HEK293 (cell line): Measurements from ENCODE around the gene STK26.

ENCODE experiments used
- CTCF ChIA-PET: fragments of 350-600 bp; formaldehyde crosslinking; extraction: SDS; loops from one replicate; lab custom pipeline; 2021; ENCODE audit warnings: antibody characterized with exemption; lab: Yijun Ruan, JAX
- POLR2A ChIA-PET: fragments of 300-600 bp; formaldehyde crosslinking; extraction: SDS; loops from one replicate; lab custom pipeline; 2020; ENCODE audit warnings: antibody characterized with exemption, inconsistent platforms; lab: Yijun Ruan, JAX
- H3K27ac ChIP-seq: fragments of 200-500 bp; sonication (Bioruptor generic); 2 replicates; pipeline ENCODE4 v1.5.1; 2014; ENCODE audit warnings: low read depth, low read length, control low read depth, inconsistent platforms; ENCODE audit errors: extremely low read depth
- H3K36me3 ChIP-seq, 2 experiments: fragments of 200-500 bp in 1 of 2; sonication (Bioruptor generic) in 1 of 2; 1 replicate in 1 of 2; 2 replicates in 1 of 2; pipeline ENCODE4 v1.5.1; 2014 to 2017; ENCODE audit warnings: inconsistent platforms in 2 of 2, low read length in 2 of 2; ENCODE audit not compliant: control insufficient read depth in 2 of 2, insufficient read depth in 1 of 2
- H3K4me1 ChIP-seq: fragments of 200-500 bp; sonication (Bioruptor generic); 2 replicates; pipeline ENCODE4 v1.5.1; 2014; ENCODE audit warnings: mild to moderate bottlenecking, low read length, inconsistent platforms; ENCODE audit not compliant: control insufficient read depth, insufficient read depth
- H3K4me3 ChIP-seq: 2 replicates; pipeline ENCODE4 v1.5.1; 2011; ENCODE audit warnings: low read depth, mild to moderate bottlenecking, control low read depth, low read length, moderate library complexity
- H3K9me3 ChIP-seq: fragments of 200-500 bp; sonication (Bioruptor generic); 2 replicates; pipeline ENCODE4 v1.5.1; 2014; ENCODE audit warnings: low read depth, low read length, inconsistent platforms; ENCODE audit not compliant: control insufficient read depth, insufficient read depth
- KLF17 ChIP-seq: fragments of 450-650 bp; formaldehyde crosslinking; IDR thresholded peaks from 2 replicates; pipeline ENCODE4 v1.5.1; 2016; ENCODE audit warnings: missing biosample characterization, missing genetic modification characterization
- REST ChIP-seq: fragments of 450-650 bp; formaldehyde crosslinking; IDR thresholded peaks from 2 replicates; pipeline ENCODE4 v1.5.1; 2016; ENCODE audit warnings: missing biosample characterization, missing genetic modification characterization
- SALL2 ChIP-seq: fragments of 450-650 bp; formaldehyde crosslinking; IDR thresholded peaks from 2 replicates; pipeline ENCODE4 v1.5.0; 2017; ENCODE audit warnings: missing biosample characterization, mild to moderate bottlenecking, missing genetic modification characterization, borderline replicate concordance
- YY1 ChIP-seq: fragments of 450-650 bp; formaldehyde crosslinking; IDR thresholded peaks from 2 replicates; pipeline ENCODE4 v1.5.1; 2018; ENCODE audit warnings: missing biosample characterization, missing genetic modification characterization
- ZBTB26 ChIP-seq: fragments of 450-650 bp; formaldehyde crosslinking; optimal IDR thresholded peaks from 2 replicates; pipeline ENCODE3; 2016; ENCODE audit warnings: missing biosample characterization, mild to moderate bottlenecking, missing genetic modification characterization
- ZNF169 ChIP-seq: fragments of 450-650 bp; formaldehyde crosslinking; IDR thresholded peaks from 2 replicates; pipeline ENCODE4 v1.5.1; 2016; ENCODE audit warnings: missing biosample characterization, missing genetic modification characterization
- ZNF18 ChIP-seq: fragments of 450-650 bp; formaldehyde crosslinking; IDR thresholded peaks from 2 replicates; pipeline ENCODE4 v1.5.1; 2016; ENCODE audit warnings: missing biosample characterization, missing genetic modification characterization
- ZNF19 ChIP-seq: fragments of 450-650 bp; formaldehyde crosslinking; IDR thresholded peaks from 2 replicates; pipeline ENCODE4; 2016; ENCODE audit warnings: missing biosample characterization, missing genetic modification characterization, low read depth
- ZNF239 ChIP-seq: fragments of 450-650 bp; formaldehyde crosslinking; IDR thresholded peaks from 2 replicates; pipeline ENCODE4 v1.5.1; 2016; ENCODE audit warnings: missing biosample characterization, missing genetic modification characterization
- ZNF341 ChIP-seq: fragments of 450-650 bp; formaldehyde crosslinking; IDR thresholded peaks from 2 replicates; pipeline ENCODE4; 2016; ENCODE audit warnings: low read depth, missing biosample characterization, missing genetic modification characterization
- ZNF404 ChIP-seq: fragments of 450-650 bp; formaldehyde crosslinking; IDR thresholded peaks from 2 replicates; pipeline ENCODE4 v1.5.1; 2017; ENCODE audit warnings: missing biosample characterization, missing genetic modification characterization
- ZNF449 ChIP-seq: fragments of 450-650 bp; formaldehyde crosslinking; IDR thresholded peaks from 2 replicates; pipeline ENCODE4 v1.5.1; 2017; ENCODE audit warnings: missing biosample characterization, mild to moderate bottlenecking, missing genetic modification characterization, moderate library complexity
- ZNF510 ChIP-seq: fragments of 450-650 bp; formaldehyde crosslinking; IDR thresholded peaks from 2 replicates; pipeline ENCODE4 v1.5.1; 2018; ENCODE audit warnings: mild to moderate bottlenecking, missing genetic modification characterization, missing biosample characterization; ENCODE audit not compliant: insufficient replicate concordance
- ZNF558 ChIP-seq: fragments of 450-650 bp; formaldehyde crosslinking; IDR thresholded peaks from 2 replicates; pipeline ENCODE4 v1.5.1; 2016; ENCODE audit warnings: missing biosample characterization, missing genetic modification characterization
- ZNF610 ChIP-seq: fragments of 450-650 bp; formaldehyde crosslinking; IDR thresholded peaks from 2 replicates; pipeline ENCODE4 v1.5.1; 2016; ENCODE audit warnings: missing biosample characterization, missing genetic modification characterization, borderline replicate concordance
- ZNF621 ChIP-seq: fragments of 450-650 bp; formaldehyde crosslinking; IDR thresholded peaks from 2 replicates; pipeline ENCODE4 v1.5.1; 2017; ENCODE audit warnings: missing biosample characterization, missing genetic modification characterization
- ZNF624 ChIP-seq: fragments of 450-650 bp; formaldehyde crosslinking; IDR thresholded peaks from 2 replicates; pipeline ENCODE4 v1.5.1; 2017; ENCODE audit warnings: missing biosample characterization, missing genetic modification characterization
- ZNF692 ChIP-seq: fragments of 450-650 bp; formaldehyde crosslinking; IDR thresholded peaks from 2 replicates; pipeline ENCODE4 v1.5.1; 2016; ENCODE audit warnings: missing biosample characterization, missing genetic modification characterization
- ZNF701 ChIP-seq: fragments of 450-650 bp; formaldehyde crosslinking; IDR thresholded peaks from 2 replicates; pipeline ENCODE4 v1.5.1; 2016; ENCODE audit warnings: missing biosample characterization, missing genetic modification characterization
- ZNF777 ChIP-seq: fragments of 450-650 bp; formaldehyde crosslinking; IDR thresholded peaks from 2 replicates; pipeline ENCODE4 v1.5.1; 2017; ENCODE audit warnings: missing biosample characterization, missing genetic modification characterization, borderline replicate concordance
- ZNF785 ChIP-seq: fragments of 450-650 bp; formaldehyde crosslinking; IDR thresholded peaks from 2 replicates; pipeline ENCODE4 v1.5.1; 2016; ENCODE audit warnings: missing biosample characterization, missing genetic modification characterization

STK26 gene

GRCh38 chrX:132101206-132101605, 78.1 kb downstream of the STK26 start:
- Histone ChIP-seq H3K36me3 (no peaks in the 10 kb centered on the region), H3K4me3 (no peak overlapping the region), H3K4me1 (no peaks in the 10 kb centered on the region), H3K9me3 (no peaks in the 10 kb centered on the region), H3K27ac (no peak overlapping the region)
- CTCF ChIA-PET, result interaction anchor here (0.6 to 3.3 kb wide), 2 partner anchors 9 to 514 kb away, joined by 3 to 20 read pairs; no protein-coding TSS in a partner anchor
- TF ChIP-seq ZNF18 (tag by site-specific recombination), result no peak
- TF ChIP-seq ZNF449 (tag by site-specific recombination), result no peak
- TF ChIP-seq ZNF341, result no peak
- TF ChIP-seq ZNF558 (tag by site-specific recombination), result no peak
- TF ChIP-seq ZNF510, result no peak
- no peak for TF ChIP-seq ZBTB26 (tag by site-specific recombination)
- no peak for TF ChIP-seq ZNF692 (tag by site-specific recombination)
- no peak for TF ChIP-seq YY1 (tag by site-specific recombination)
- TF ChIP-seq REST (tag by site-specific recombination), result no peak
- no peak for TF ChIP-seq ZNF701 (tag by site-specific recombination)
- no peak for TF ChIP-seq ZNF19 (tag by site-specific recombination)
- TF ChIP-seq ZNF169 (tag by site-specific recombination), result no peak
- POLR2A ChIA-PET, result no interaction called here

GRCh38 chrX:132101799-132102198, 78.7 kb downstream of the STK26 start:
- ChIA-PET POLR2A (no interaction called here), CTCF (interaction anchor here (0.6 to 3.3 kb wide), 2 partner anchors 10 to 513 kb away, joined by 3 to 20 read pairs; no protein-coding TSS in a partner anchor)
- Histone ChIP-seq H3K27ac (no peak overlapping the region), H3K4me3 (no peak overlapping the region), H3K36me3 (no peaks in the 10 kb centered on the region), H3K4me1 (no peaks in the 10 kb centered on the region), H3K9me3 (no peaks in the 10 kb centered on the region)
- TF ChIP-seq ZNF785, result no peak
- no peak for TF ChIP-seq KLF17 (tag by site-specific recombination)
- TF ChIP-seq ZNF610 (tag by site-specific recombination), result no peak
- no peak for TF ChIP-seq ZNF239
- no peak for TF ChIP-seq ZNF621 (tag by site-specific recombination)
- TF ChIP-seq SALL2 (tag by site-specific recombination), result no peak
- no peak for TF ChIP-seq ZNF404 (tag by site-specific recombination)
- no peak for TF ChIP-seq ZNF777 (tag by site-specific recombination)
- no peak for TF ChIP-seq ZNF624
